D721Med (cell line): ENCODE measurements around the gene TRPV6.

Experiments used
- DNase-seq: peaks from one replicate; pipeline ENCODE4 v3.0.0; 2011; ENCODE audit warnings: low spot score; ENCODE audit not compliant: insufficient read length
- FAIRE-seq: peaks from 2 replicates; lab custom pipeline; 2011; peaks lifted over from hg19 to GRCh38; lab: Jason Lieb, UNC
- CTCF ChIP-seq: IDR thresholded peaks from 2 replicates; pipeline ENCODE4 v1.5.1; 2012; ENCODE audit warnings: mild to moderate bottlenecking, control low read depth; ENCODE audit not compliant: insufficient read depth; ENCODE audit errors: missing control alignments

TRPV6 gene

GRCh38 chr7:142885311-142886230, at the start of gene TRPV6:
TRPV6 (minus strand) TSS chr7:142885745.
- no peak for TF ChIP-seq CTCF
- no peak for DNase-seq
- FAIRE-seq = no peak

GRCh38 chr7:142934056-142934455, 48.5 kb upstream of the TRPV6 start:
- TF ChIP-seq CTCF = no peak
- FAIRE-seq (no peak), DNase-seq (no peak)

GRCh38 chr7:142933624-142934023, 48.1 kb upstream of the TRPV6 start, which contains the start of gene TRPV5:
TRPV5 (minus strand) TSS chr7:142933746; CDS start chr7:142933459, 287 bp downstream.
- no peak for DNase-seq
- no peak for TF ChIP-seq CTCF
- no peak for FAIRE-seq

- TF ChIP-seq CTCF = no peak
- DNase-seq (no peak), FAIRE-seq (no peak)
These were observed 47.5 kb upstream of the TRPV6 start for GRCh38 chr7:142933092-142933475.

- no peak for TF ChIP-seq CTCF
- FAIRE-seq (no peak), DNase-seq (no peak)
These were observed 47.0 kb upstream of the TRPV6 start for GRCh38 chr7:142932386-142933091.

- TF ChIP-seq CTCF = no peak
- DNase-seq (no peak), FAIRE-seq (no peak)
These were observed 44.7 kb upstream of the TRPV6 start for GRCh38 chr7:142930126-142930730.
